Measurements from ENCODE around the gene AKT2.

DNA sequence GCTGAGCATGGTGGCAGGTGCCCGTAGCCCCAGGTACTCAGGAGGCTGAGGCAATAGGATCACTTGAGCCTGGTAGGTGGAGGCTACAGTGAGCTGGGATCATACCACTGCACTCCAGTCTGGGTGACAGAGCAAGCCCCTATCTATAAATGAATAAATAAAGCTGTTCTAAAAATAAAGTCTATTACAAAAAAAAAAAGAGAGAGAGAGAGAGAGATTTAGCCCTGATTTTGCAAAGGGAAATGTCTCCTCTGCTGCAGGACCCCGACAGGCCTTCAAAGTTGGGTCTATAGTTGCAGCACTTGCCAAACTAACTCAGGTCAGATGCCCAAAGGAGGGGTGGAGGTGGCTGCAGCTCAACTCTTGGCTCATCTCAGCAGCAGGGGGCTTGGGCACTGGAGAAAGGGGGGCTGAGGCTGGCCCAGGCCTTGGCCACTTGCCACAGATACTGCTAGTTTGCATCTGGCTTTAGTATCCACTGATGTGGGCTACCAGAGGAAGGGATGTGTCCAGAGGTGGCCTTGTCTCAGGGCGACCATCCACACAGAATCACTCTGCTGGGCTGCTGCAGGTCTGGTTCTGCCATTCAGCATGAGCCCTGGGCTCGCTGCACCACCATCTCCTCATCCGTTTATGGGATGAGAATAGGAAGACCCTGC is 30.8 kb upstream of the AKT2 start:
- TF ChIP-seq, protein P1, sequence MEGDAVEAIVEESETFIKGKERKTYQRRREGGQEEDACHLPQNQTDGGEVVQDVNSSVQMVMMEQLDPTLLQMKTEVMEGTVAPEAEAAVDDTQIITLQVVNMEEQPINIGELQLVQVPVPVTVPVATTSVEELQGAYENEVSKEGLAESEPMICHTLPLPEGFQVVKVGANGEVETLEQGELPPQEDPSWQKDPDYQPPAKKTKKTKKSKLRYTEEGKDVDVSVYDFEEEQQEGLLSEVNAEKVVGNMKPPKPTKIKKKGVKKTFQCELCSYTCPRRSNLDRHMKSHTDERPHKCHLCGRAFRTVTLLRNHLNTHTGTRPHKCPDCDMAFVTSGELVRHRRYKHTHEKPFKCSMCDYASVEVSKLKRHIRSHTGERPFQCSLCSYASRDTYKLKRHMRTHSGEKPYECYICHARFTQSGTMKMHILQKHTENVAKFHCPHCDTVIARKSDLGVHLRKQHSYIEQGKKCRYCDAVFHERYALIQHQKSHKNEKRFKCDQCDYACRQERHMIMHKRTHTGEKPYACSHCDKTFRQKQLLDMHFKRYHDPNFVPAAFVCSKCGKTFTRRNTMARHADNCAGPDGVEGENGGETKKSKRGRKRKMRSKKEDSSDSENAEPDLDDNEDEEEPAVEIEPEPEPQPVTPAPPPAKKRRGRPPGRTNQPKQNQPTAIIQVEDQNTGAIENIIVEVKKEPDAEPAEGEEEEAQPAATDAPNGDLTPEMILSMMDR (IDR thresholded peaks at IDR 0.05) = no peak
- TF ChIP-seq EZH2 (IDR thresholded peaks at IDR 0.05) = no peak
